ENCODE results near the gene MVP.
"Not testable (repeated sequence)": the region's sequence is repeated elsewhere in the genome, so short reads cannot be mapped to it uniquely, and the experiment has no call there.

DNA sequence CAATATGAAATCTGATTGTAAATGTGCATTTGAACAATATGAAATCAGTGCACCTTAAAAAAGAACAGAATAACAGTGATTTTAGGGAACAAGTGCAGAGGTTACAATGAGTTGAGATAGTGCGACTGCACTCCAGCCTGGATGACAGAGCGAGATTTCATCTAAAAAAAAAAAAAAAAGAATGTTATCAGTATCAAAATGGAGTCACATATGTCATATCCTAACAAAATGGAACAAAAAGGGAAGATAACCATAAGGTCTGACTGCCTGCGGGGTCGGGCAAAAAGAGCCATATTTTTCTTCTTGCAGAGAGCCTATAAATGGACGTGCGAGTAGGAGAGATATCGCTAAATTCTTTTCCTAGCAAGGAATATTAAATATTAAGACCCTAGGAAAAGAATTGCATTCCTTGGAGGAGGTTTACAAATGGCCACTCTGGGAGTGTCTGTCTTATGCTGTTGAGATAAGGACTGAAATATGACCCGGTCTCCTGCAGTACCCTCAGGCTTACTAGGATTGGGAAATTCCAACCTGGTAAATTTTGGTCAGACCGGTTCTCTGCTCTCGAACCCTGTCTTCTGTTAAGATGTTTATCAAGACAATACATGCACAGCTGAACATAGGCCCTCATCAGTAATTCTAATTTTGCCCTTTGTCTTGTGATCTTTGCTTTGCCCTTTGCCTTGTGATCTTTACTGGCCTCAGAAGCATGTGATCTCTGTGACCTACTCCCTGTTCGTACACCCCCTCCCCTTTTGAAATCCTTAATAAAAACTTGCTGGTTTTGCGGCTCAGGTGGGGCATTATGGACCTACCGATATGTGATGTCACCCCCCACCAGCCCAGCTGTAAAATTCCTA is 36.9 kb upstream of the MVP start:
- TF ChIP-seq ESRRG (CRISPR knock-in tag; IDR thresholded peaks at IDR 0.05); PATZ1 (CRISPR knock-in tag; IDR thresholded peaks at IDR 0.05; ENCODE audit: borderline replicate concordance); ZNF70 (CRISPR knock-in tag; IDR thresholded peaks at IDR 0.05); ISL1 (CRISPR knock-in tag; IDR thresholded peaks at IDR 0.05); ZC3H10 (CRISPR knock-in tag; IDR thresholded peaks at IDR 0.05); TCF4 (CRISPR knock-in tag; IDR thresholded peaks at IDR 0.05; ENCODE audit: borderline replicate concordance); ARNTL (CRISPR knock-in tag; IDR thresholded peaks at IDR 0.05; ENCODE audit: borderline replicate concordance, low read depth); ZFP30 (CRISPR knock-in tag; IDR thresholded peaks at IDR 0.05); GLIS3 (CRISPR knock-in tag; IDR thresholded peaks at IDR 0.05): not testable (repeated sequence)

Measured in SK-N-SH treated with all-trans-retinoic acid at 6 μM for 48 hours (cell line).